HCT116 (cell line): ENCODE results near the gene ANKRD44. TPM values are rescaled to one million over a fixed set of nuclear protein-coding genes. Genes with fewer than 3 reads are reported as not detected.

Experiments
- ATAC-seq: fragments of 200-7000 bp; cut with Tn5 transposase; 2 replicates; pipeline ENCODE4 v1.9.1; 2020; ENCODE audit warnings: mild to moderate bottlenecking, moderate library complexity
- BruUV-seq: library from RNA; stranded (reverse); fragments of 400-500 nt; replicated peaks from 2 replicates; lab custom pipeline; 2021; lab: Mats Ljungman, UMichigan
- CTCF ChIA-PET: fragments of 300-600 bp; sonication (Branson Sonifier 250); formaldehyde crosslinking; loops from one replicate; lab custom pipeline; 2021; ENCODE audit warnings: antibody characterized with exemption; lab: Charles Lee
- POLR2A ChIA-PET: fragments of 300-600, 350-600 bp; sonication (Branson Sonifier 250); formaldehyde crosslinking; loops from one replicate; lab custom pipeline; 2021; ENCODE audit warnings: antibody characterized with exemption; lab: Charles Lee
- RAD21 ChIA-PET, 2 experiments: fragments of 300-600 bp; sonication (Branson Sonifier 250); formaldehyde crosslinking; loops; one replicate each; lab custom pipeline; 2023; ENCODE audit warnings: low total read pairs in 2 of 2; ENCODE audit not compliant: uncharacterized antibody in 2 of 2, unreplicated experiment in 2 of 2, low non-redundant PET in 1 of 2; lab: Charles Lee
- DNase-seq: peaks from one replicate; pipeline ENCODE4 v3.0.0-alpha.2; 2010; ENCODE audit warnings: low read depth, low spot score
- H2AFZ ChIP-seq: fragments of 200-600 bp; shearing (Covaris generic), sonication (generic); 2 replicates; pipeline ENCODE4 v1.6.1; 2017; ENCODE audit warnings: low read depth, mixed run types, mixed read lengths, antibody characterized with exemption, low read length; ENCODE audit not compliant: poor library complexity, severe bottlenecking
- H3K27ac ChIP-seq: 2 replicates; pipeline ENCODE4 v1.5.1; 2012; ENCODE audit warnings: low read depth, low read length
- H3K27me3 ChIP-seq: fragments of 200-600 bp; sonication (generic); 2 replicates; pipeline ENCODE4 v1.6.1; 2016; ENCODE audit warnings: mixed run types, low read length, mixed read lengths; ENCODE audit not compliant: insufficient read depth
- H3K36me3 ChIP-seq, 2 experiments: fragments of 200-500 bp in 1 of 2; fragments of 200-600 bp in 1 of 2; sonication (Bioruptor generic) in 1 of 2; sonication (generic) in 1 of 2; 2 replicates each; pipeline versions ENCODE4 v1.5.1 to v1.6.1; 2014 to 2016; ENCODE audit warnings: low read length in 2 of 2, inconsistent platforms in 1 of 2, mixed read lengths in 1 of 2, mixed run types in 1 of 2; ENCODE audit not compliant: insufficient read depth in 2 of 2, control insufficient read depth in 1 of 2
- H3K4me1 ChIP-seq, 2 experiments: fragments of 200-600 bp in 1 of 2; sonication (generic) in 1 of 2; 2 replicates each; pipeline versions ENCODE4 v1.5.1 to v1.6.1; 2012 to 2017; ENCODE audit warnings: low read length in 2 of 2, inconsistent platforms in 1 of 2, mild to moderate bottlenecking in 1 of 2, mixed read lengths in 1 of 2, mixed run types in 1 of 2, moderate library complexity in 1 of 2; ENCODE audit not compliant: insufficient read depth in 2 of 2, control insufficient read depth in 1 of 2
- H3K4me2 ChIP-seq: fragments of 200-600 bp; sonication (generic); 2 replicates; pipeline ENCODE4 v1.6.1; 2017; ENCODE audit warnings: mixed run types, low read length, mixed read lengths
- H3K4me3 ChIP-seq, 2 experiments: fragments of 200-600 bp in 1 of 2; sonication (generic) in 1 of 2; replicated peaks in 1 of 2; 2 replicates each; pipeline ENCODE4 v1.5.1; 2011 to 2016; ENCODE audit warnings: low read length in 2 of 2, control low read depth in 1 of 2, low read depth in 1 of 2, mild to moderate bottlenecking in 1 of 2, mixed read lengths in 1 of 2, mixed run types in 1 of 2
- H3K79me2 ChIP-seq: fragments of 200-600 bp; sonication (generic); 2 replicates; pipeline ENCODE4 v1.6.1; 2017; ENCODE audit warnings: mild to moderate bottlenecking, mixed run types, low read length, moderate library complexity, mixed read lengths; ENCODE audit not compliant: insufficient read depth
- H3K9ac ChIP-seq: fragments of 200-600 bp; sonication (generic); 2 replicates; pipeline ENCODE4 v1.6.1; 2016; ENCODE audit warnings: low read length, mixed read lengths
- H3K9me2 ChIP-seq: fragments of 200-600 bp; sonication (generic), shearing (Covaris generic); 2 replicates; pipeline ENCODE4 v1.6.1; 2017; ENCODE audit warnings: mixed run types, mild to moderate bottlenecking, moderate library complexity; ENCODE audit not compliant: insufficient read depth
- H3K9me3 ChIP-seq, 2 experiments: fragments of 200-500 bp in 1 of 2; fragments of 200-600 bp in 1 of 2; sonication (Bioruptor generic) in 1 of 2; sonication (generic) in 1 of 2; 2 replicates each; pipeline ENCODE4 v1.6.1; 2014 to 2017; ENCODE audit warnings: low read length in 2 of 2, mixed read lengths in 2 of 2, inconsistent platforms in 1 of 2, low read depth in 1 of 2, mild to moderate bottlenecking in 1 of 2, mixed run types in 1 of 2, moderate library complexity in 1 of 2; ENCODE audit not compliant: control insufficient read depth in 1 of 2, insufficient read depth in 1 of 2
- H4K20me1 ChIP-seq: fragments of 200-600 bp; sonication (generic), shearing (Covaris generic); 2 replicates; pipeline ENCODE4 v1.6.1; 2017; ENCODE audit warnings: mixed run types, mild to moderate bottlenecking, moderate library complexity; ENCODE audit not compliant: insufficient read depth
- EZH2 ChIP-seq: fragments of 200-600 bp; sonication (generic); IDR thresholded peaks from 2 replicates; pipeline ENCODE4 v1.6.1; 2017; ENCODE audit warnings: antibody characterized with exemption, mixed run types
- FOSL1 ChIP-seq: IDR thresholded peaks from 2 replicates; pipeline ENCODE4 v1.6.1; 2012; ENCODE audit warnings: low read depth
- JUND ChIP-seq: IDR thresholded peaks from 2 replicates; pipeline ENCODE4 v1.6.1; 2012
- SIN3A ChIP-seq: IDR thresholded peaks from 2 replicates; pipeline ENCODE4 v1.6.1; 2012; ENCODE audit warnings: low read depth
- YY1 ChIP-seq: IDR thresholded peaks from 2 replicates; pipeline ENCODE4 v1.6.1; 2011; ENCODE audit warnings: low read length, low read depth, moderate library complexity, mild to moderate bottlenecking; ENCODE audit not compliant: insufficient replicate concordance; ENCODE audit errors: extremely low read depth
- intact Hi-C: fragments of 100-400 bp; cut with micrococcal nuclease; formaldehyde crosslinking; loops from 2 replicates; pipeline ENCODE4 v1.10.0; 2022
- total RNA-seq: library from RNA; stranded (reverse); gene quantifications from one replicate; pipeline ENCODE4 v1.2.1, GENCODE V29; 2021; ENCODE audit not compliant: unreplicated experiment
- TF ChIP-seq, protein P1 (sequence below): IDR thresholded peaks from 2 replicates; pipeline ENCODE4 v1.6.1; 2011; ENCODE audit warnings: mild to moderate bottlenecking, low read length, moderate library complexity; ENCODE audit not compliant: insufficient replicate concordance; ENCODE audit errors: extremely low read depth

The ANKRD44 gene
- total RNA-seq, 1 experiment from 2014 or later, result 2.7 TPM

DNA sequence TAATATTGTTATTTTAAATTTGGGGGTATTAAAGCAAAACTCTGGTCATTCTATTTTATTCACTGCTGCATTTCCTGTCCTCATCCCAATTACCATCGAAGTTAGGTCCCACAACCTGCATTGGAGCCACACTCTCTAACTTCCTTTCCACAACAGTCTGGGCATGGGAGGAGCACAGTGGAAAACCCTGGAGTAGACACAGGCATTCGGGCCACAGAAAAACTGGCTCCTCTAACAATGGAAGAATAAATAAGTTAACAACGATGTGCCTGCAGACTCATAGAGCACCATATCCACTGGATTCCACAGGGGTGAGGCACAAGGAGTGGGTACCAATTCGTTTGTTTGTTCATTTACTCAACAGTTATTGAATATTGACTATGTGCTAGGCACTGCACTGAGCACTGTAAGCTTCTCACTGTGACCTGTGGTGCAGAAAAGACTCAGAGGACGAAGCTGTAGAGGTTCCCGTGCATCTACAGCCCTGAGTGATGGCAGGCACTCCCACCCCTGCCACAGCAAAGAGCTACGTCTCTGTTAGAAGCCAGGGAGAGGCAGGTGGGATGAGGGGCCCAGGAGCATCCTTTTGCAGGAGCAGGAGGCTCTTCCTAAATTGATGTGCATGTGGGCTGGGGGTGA lies 229.9 kb downstream of the ANKRD44 start:
- intact Hi-C loops, result no loop called here
- Histone ChIP-seq H3K27me3 (no peaks in the 10 kb centered on the region), H3K36me3 (no peaks in the 10 kb centered on the region), H3K9me3 (no peaks in the 10 kb centered on the region), H3K79me2 (no peaks in the 10 kb centered on the region), H2AFZ (no peak overlapping the region), H4K20me1 (no peaks in the 10 kb centered on the region), H3K9me2 (no peaks in the 10 kb centered on the region), H3K4me3 (no peak overlapping the region), H3K27ac (no peak overlapping the region), H3K9ac (no peak overlapping the region), H3K4me2 (no peak overlapping the region), H3K4me1 (peaks cover 2 to 3% of the 10 kb centered on the region in 2 experiments; a peak in 2 of 4 replicates)
- no peak for DNase-seq
- ChIA-PET RAD21 (no interaction called here), CTCF (no interaction called here), POLR2A (no interaction called here)
- no peak for ATAC-seq
- TF ChIP-seq SIN3A, result no peak
- no peak for TF ChIP-seq FOSL1
- no peak for TF ChIP-seq EZH2
- TF ChIP-seq JUND, result no peak
- no peak for TF ChIP-seq YY1
- TF ChIP-seq, protein P1, sequence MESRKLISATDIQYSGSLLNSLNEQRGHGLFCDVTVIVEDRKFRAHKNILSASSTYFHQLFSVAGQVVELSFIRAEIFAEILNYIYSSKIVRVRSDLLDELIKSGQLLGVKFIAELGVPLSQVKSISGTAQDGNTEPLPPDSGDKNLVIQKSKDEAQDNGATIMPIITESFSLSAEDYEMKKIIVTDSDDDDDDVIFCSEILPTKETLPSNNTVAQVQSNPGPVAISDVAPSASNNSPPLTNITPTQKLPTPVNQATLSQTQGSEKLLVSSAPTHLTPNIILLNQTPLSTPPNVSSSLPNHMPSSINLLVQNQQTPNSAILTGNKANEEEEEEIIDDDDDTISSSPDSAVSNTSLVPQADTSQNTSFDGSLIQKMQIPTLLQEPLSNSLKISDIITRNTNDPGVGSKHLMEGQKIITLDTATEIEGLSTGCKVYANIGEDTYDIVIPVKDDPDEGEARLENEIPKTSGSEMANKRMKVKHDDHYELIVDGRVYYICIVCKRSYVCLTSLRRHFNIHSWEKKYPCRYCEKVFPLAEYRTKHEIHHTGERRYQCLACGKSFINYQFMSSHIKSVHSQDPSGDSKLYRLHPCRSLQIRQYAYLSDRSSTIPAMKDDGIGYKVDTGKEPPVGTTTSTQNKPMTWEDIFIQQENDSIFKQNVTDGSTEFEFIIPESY, result no peak
- BruUV-seq, result no TSS peak
